ENCODE measurements around the gene SORCS3. TPM values are rescaled to one million over a fixed set of nuclear protein-coding genes. Genes with fewer than 3 reads are reported as not detected.

SORCS3 gene
- total RNA-seq, 1 donor from 2014 or later = 2.0 TPM

DNA sequence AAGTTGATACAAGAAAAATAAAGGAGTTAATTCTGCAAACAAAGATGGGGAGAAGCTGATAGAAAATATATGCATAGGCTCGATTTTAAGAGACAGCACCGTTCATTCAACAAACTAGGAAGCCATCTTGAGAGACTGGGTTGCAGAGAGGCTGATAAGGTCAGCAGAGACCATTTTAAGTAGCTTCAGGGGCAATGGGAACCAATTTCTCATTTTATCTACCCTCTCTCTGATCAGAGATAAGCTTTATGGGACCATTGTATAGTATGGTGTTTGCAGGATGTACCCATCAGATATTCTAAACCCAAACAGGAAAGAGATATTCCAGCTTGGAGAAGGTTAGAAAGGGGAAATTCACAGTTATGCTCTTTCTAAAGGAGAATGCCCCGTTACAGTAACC lies 499.5 kb downstream of the SORCS3 start:
- Mint-ChIP-seq H3K4me3 (ENCODE audit: unreplicated experiment) (no peak overlapping the region), H3K27me3 (ENCODE audit: unreplicated experiment) (no peaks in the 10 kb centered on the region), H3K27ac (ENCODE audit: unreplicated experiment) (no peak overlapping the region), H3K36me3 (ENCODE audit: unreplicated experiment) (no peaks in the 10 kb centered on the region), H3K4me1 (ENCODE audit: low read depth, unreplicated experiment) (no peaks in the 10 kb centered on the region), H3K9me3 (ENCODE audit: unreplicated experiment) (no peaks in the 10 kb centered on the region)
- no peak for DNase-seq
- TF ChIP-seq CTCF (IDR thresholded peaks at IDR 0.05; ENCODE audit: partially characterized antibody, unreplicated experiment) = no peak

DNA sequence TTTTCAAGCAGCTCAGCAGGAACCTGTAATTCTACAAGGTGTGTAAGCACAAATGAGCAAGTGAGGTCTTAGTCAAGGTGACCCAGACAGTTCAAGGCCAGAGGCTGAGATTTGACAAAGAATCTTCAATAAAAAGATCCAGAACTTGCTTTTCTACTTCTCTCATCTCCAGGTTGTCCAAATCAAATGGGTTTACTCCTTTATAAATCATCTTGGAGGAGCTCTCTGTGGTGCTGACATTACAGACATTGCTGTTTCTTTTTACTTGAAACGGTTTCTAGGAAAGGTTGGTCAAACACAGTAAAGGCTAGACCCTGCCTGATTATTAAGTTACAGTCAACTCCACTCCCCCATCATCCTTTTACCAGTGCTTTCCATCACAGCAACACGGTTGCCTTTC lies 504.6 kb downstream of the SORCS3 start:
- no peak for DNase-seq
- H3K4me1 Mint-ChIP-seq (ENCODE audit: low read depth, unreplicated experiment) = no peaks in the 10 kb centered on the region

GRCh38 chr10:105146436-105146835 lies 505.3 kb downstream of the SORCS3 start:
- no peak for TF ChIP-seq CTCF (IDR thresholded peaks at IDR 0.05; ENCODE audit: partially characterized antibody, unreplicated experiment)
- Mint-ChIP-seq H3K4me1 (ENCODE audit: low read depth, unreplicated experiment) (no peaks in the 10 kb centered on the region), H3K4me3 (ENCODE audit: unreplicated experiment) (no peak overlapping the region), H3K27ac (ENCODE audit: unreplicated experiment) (no peak overlapping the region), H3K27me3 (ENCODE audit: unreplicated experiment) (no peaks in the 10 kb centered on the region), H3K9me3 (ENCODE audit: unreplicated experiment) (no peaks in the 10 kb centered on the region), H3K36me3 (ENCODE audit: unreplicated experiment) (no peaks in the 10 kb centered on the region)
- DNase-seq = no peak

More for the DNA sequence above, 504.6 kb downstream of the SORCS3 start:
- no peaks in the 10 kb centered on the region for H3K9me3 Mint-ChIP-seq (ENCODE audit: unreplicated experiment)
- H3K27ac Mint-ChIP-seq (ENCODE audit: unreplicated experiment) = no peak overlapping the region
- no peaks in the 10 kb centered on the region for H3K36me3 Mint-ChIP-seq (ENCODE audit: unreplicated experiment)
- no peak for TF ChIP-seq CTCF (IDR thresholded peaks at IDR 0.05; ENCODE audit: partially characterized antibody, unreplicated experiment)
- H3K27me3 Mint-ChIP-seq (ENCODE audit: unreplicated experiment) = no peaks in the 10 kb centered on the region
- no peak overlapping the region for H3K4me3 Mint-ChIP-seq (ENCODE audit: unreplicated experiment)

DNA sequence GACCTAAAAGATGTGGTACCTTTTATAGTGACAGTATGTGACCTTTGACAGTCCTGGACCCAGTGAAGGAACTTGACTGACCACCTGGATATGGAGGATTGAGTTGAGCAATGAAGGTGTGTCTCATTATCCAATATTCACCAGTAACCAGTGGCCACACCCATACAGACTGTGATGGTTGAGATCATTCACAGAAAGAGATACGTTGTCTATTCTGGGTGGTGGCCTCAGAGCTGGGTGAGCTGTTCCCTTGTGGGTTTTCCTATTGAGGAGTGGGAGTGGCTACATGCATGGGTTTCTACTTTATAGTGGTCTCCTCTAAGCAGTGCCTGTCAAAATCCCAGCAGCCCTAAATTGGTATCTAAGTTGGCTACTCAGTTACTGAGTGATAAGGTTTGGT lies 507.4 kb downstream of the SORCS3 start:
- Mint-ChIP-seq H3K27ac (ENCODE audit: unreplicated experiment) (no peak overlapping the region), H3K4me1 (ENCODE audit: low read depth, unreplicated experiment) (no peaks in the 10 kb centered on the region), H3K4me3 (ENCODE audit: unreplicated experiment) (no peak overlapping the region), H3K36me3 (ENCODE audit: unreplicated experiment) (no peaks in the 10 kb centered on the region), H3K9me3 (ENCODE audit: unreplicated experiment) (no peaks in the 10 kb centered on the region), H3K27me3 (ENCODE audit: unreplicated experiment) (peaks cover 1% of the 10 kb centered on the region)
- no peak for DNase-seq
- no peak for TF ChIP-seq CTCF (IDR thresholded peaks at IDR 0.05; ENCODE audit: partially characterized antibody, unreplicated experiment)

DNA sequence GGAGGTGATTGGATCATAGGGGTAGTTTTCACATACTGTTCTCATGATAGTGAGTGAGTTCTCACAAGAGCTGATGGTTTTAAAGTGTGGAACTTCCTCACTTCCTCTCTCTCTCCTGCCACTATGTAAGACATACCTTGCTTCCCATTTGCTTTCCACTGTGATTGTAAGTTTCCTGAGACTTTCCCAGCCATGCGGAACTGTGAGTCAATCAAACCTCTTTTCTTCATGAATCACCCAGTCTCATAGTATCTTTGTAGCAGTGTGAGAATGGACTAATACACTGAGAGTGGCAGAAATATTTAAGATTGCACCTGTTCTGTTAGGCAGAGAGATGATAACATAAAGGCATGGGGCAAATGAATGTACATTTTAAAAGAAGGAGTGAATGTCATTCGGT lies 507.8 kb downstream of the SORCS3 start:
- no peak for TF ChIP-seq CTCF (IDR thresholded peaks at IDR 0.05; ENCODE audit: partially characterized antibody, unreplicated experiment)
- H3K27ac Mint-ChIP-seq (ENCODE audit: unreplicated experiment) = no peak overlapping the region
- H3K36me3 Mint-ChIP-seq (ENCODE audit: unreplicated experiment) = no peaks in the 10 kb centered on the region
- peaks cover under 1% of the 10 kb centered on the region for H3K4me1 Mint-ChIP-seq (ENCODE audit: low read depth, unreplicated experiment)
- H3K27me3 Mint-ChIP-seq (ENCODE audit: unreplicated experiment) = peaks cover 1% of the 10 kb centered on the region
- H3K9me3 Mint-ChIP-seq (ENCODE audit: unreplicated experiment) = no peaks in the 10 kb centered on the region
- DNase-seq = no peak
- H3K4me3 Mint-ChIP-seq (ENCODE audit: unreplicated experiment) = no peak overlapping the region
